ENCODE data around the gene RALGAPA2.

Gene RALGAPA2

GRCh38 chr20:20503777-20504530 lies 208.5 kb downstream of the RALGAPA2 start:
- TF ChIP-seq ZC3H10 (CRISPR knock-in tag; IDR thresholded peaks at IDR 0.05) (no peak), GLIS3 (CRISPR knock-in tag; IDR thresholded peaks at IDR 0.05) (no peak), BACH2 (CRISPR knock-in tag; IDR thresholded peaks at IDR 0.05; ENCODE audit: borderline replicate concordance) (no peak), ZFP3 (CRISPR knock-in tag; IDR thresholded peaks at IDR 0.05) (no peak), ZNF8 (CRISPR knock-in tag; IDR thresholded peaks at IDR 0.05) (no peak), ZFP30 (CRISPR knock-in tag; IDR thresholded peaks at IDR 0.05) (no peak), TCF4 (CRISPR knock-in tag; IDR thresholded peaks at IDR 0.05; ENCODE audit: borderline replicate concordance) (no peak), ARNTL (CRISPR knock-in tag; IDR thresholded peaks at IDR 0.05; ENCODE audit: borderline replicate concordance, low read depth) (no peak), ISL1 (CRISPR knock-in tag; IDR thresholded peaks at IDR 0.05) (no peak)
- TF ChIP-seq, protein P1, sequence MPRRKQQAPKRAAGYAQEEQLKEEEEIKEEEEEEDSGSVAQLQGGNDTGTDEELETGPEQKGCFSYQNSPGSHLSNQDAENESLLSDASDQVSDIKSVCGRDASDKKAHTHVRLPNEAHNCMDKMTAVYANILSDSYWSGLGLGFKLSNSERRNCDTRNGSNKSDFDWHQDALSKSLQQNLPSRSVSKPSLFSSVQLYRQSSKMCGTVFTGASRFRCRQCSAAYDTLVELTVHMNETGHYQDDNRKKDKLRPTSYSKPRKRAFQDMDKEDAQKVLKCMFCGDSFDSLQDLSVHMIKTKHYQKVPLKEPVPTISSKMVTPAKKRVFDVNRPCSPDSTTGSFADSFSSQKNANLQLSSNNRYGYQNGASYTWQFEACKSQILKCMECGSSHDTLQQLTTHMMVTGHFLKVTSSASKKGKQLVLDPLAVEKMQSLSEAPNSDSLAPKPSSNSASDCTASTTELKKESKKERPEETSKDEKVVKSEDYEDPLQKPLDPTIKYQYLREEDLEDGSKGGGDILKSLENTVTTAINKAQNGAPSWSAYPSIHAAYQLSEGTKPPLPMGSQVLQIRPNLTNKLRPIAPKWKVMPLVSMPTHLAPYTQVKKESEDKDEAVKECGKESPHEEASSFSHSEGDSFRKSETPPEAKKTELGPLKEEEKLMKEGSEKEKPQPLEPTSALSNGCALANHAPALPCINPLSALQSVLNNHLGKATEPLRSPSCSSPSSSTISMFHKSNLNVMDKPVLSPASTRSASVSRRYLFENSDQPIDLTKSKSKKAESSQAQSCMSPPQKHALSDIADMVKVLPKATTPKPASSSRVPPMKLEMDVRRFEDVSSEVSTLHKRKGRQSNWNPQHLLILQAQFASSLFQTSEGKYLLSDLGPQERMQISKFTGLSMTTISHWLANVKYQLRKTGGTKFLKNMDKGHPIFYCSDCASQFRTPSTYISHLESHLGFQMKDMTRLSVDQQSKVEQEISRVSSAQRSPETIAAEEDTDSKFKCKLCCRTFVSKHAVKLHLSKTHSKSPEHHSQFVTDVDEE (CRISPR knock-in tag; IDR thresholded peaks at IDR 0.05): no peak
- TF ChIP-seq, protein P2, sequence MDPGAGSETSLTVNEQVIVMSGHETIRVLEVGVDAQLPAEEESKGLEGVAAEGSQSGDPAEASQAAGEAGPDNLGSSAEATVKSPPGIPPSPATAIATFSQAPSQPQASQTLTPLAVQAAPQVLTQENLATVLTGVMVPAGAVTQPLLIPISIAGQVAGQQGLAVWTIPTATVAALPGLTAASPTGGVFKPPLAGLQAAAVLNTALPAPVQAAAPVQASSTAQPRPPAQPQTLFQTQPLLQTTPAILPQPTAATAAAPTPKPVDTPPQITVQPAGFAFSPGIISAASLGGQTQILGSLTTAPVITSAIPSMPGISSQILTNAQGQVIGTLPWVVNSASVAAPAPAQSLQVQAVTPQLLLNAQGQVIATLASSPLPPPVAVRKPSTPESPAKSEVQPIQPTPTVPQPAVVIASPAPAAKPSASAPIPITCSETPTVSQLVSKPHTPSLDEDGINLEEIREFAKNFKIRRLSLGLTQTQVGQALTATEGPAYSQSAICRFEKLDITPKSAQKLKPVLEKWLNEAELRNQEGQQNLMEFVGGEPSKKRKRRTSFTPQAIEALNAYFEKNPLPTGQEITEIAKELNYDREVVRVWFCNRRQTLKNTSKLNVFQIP (CRISPR knock-in tag; IDR thresholded peaks at IDR 0.05; ENCODE audit: borderline replicate concordance, low read depth): no peak
- ATAC-seq: no peak

DNA sequence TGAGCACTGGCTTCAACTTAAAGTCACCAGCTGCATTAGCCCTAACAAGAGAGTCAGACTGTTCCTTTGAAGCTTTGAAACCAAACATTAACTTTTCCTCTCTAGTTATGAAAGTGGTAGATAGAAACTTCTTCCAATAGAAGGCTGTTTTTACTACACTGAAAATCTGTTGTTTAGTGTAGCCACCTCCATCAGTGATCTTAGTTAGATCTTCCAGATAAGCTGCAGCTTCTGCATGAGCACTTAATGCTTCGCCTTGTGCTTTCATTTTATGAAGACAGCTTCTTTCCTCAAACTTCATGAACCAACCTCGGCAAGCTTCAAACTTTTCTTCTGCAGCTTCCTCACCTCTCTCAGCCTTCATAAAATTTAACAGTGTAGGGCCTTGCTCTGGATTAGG lies 211.3 kb downstream of the RALGAPA2 start:
- no peak for ATAC-seq
- TF ChIP-seq PATZ1 (CRISPR knock-in tag; IDR thresholded peaks at IDR 0.05; ENCODE audit: borderline replicate concordance) (no peak), ARNTL (CRISPR knock-in tag; IDR thresholded peaks at IDR 0.05; ENCODE audit: borderline replicate concordance, low read depth) (no peak)

DNA sequence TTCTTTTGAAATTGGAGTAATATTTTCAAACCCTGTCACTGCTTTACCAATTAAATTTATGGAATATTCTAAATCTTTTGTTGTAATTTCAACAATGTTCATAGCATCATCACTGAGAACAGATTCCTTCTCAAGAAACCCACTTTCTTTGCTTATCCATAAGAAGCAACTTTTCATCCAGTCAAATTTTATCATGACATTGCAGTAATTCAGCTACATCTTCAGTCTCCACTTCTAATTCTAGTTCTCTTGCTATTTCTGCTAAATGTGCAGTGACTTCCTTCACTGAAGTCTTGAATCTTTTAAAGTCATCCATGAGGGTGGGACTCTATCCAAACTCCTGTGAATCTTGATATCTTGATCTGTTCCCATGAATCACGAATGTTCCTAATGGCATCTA lies 212.1 kb downstream of the RALGAPA2 start:
- TF ChIP-seq RARB (CRISPR knock-in tag; IDR thresholded peaks at IDR 0.05) (no peak), ZNF565 (CRISPR knock-in tag; conservative IDR thresholded peaks at IDR 0.05; ENCODE audit: low read depth) (no peak), ISL1 (CRISPR knock-in tag; IDR thresholded peaks at IDR 0.05) (no peak), ESRRG (CRISPR knock-in tag; IDR thresholded peaks at IDR 0.05) (no peak), CREB5 (CRISPR knock-in tag; IDR thresholded peaks at IDR 0.05; ENCODE audit: low read depth) (no peak), CSRNP3 (CRISPR knock-in tag; IDR thresholded peaks at IDR 0.05) (no peak), SNAI2 (CRISPR knock-in tag; IDR thresholded peaks at IDR 0.05) (no peak), ZNF8 (CRISPR knock-in tag; IDR thresholded peaks at IDR 0.05) (no peak), PPARA (CRISPR knock-in tag; IDR thresholded peaks at IDR 0.05; ENCODE audit: borderline replicate concordance) (no peak)
- TF ChIP-seq, protein P2 (CRISPR knock-in tag; IDR thresholded peaks at IDR 0.05; ENCODE audit: borderline replicate concordance, low read depth): no peak
- ATAC-seq: no peak
